HL-60 (cell line): ENCODE results near the gene PRELID2.

Experiments used
- CTCF ChIP-seq: IDR thresholded peaks from one replicate; pipeline ENCODE4 v1.5.1; 2011; ENCODE audit warnings: low read length, control low read depth, inconsistent platforms; ENCODE audit not compliant: insufficient read depth
- GABPA ChIP-seq: IDR thresholded peaks from 2 replicates; pipeline ENCODE4 v1.6.1; 2012; ENCODE audit warnings: low read depth
- POLR2AphosphoS5 ChIP-seq: IDR thresholded peaks from 2 replicates; pipeline ENCODE4 v1.6.1; 2012; ENCODE audit warnings: low read depth

- TF ChIP-seq GABPA: no peak
- no peak for TF ChIP-seq CTCF
- no peak for TF ChIP-seq POLR2AphosphoS5
Measured at GRCh38 chr5:145854651-145855258, 19.6 kb upstream of the PRELID2 start.
